Measurements from ENCODE around the gene HOXA1. TPM values are rescaled to one million over a fixed set of nuclear protein-coding genes. Genes with fewer than 3 reads are reported as not detected.

The HOXA1 gene
- polyA plus RNA-seq, 2 of the 4 experiments (the other 2 are of a cell fraction), result 2.8 to 5.0 TPM

DNA sequence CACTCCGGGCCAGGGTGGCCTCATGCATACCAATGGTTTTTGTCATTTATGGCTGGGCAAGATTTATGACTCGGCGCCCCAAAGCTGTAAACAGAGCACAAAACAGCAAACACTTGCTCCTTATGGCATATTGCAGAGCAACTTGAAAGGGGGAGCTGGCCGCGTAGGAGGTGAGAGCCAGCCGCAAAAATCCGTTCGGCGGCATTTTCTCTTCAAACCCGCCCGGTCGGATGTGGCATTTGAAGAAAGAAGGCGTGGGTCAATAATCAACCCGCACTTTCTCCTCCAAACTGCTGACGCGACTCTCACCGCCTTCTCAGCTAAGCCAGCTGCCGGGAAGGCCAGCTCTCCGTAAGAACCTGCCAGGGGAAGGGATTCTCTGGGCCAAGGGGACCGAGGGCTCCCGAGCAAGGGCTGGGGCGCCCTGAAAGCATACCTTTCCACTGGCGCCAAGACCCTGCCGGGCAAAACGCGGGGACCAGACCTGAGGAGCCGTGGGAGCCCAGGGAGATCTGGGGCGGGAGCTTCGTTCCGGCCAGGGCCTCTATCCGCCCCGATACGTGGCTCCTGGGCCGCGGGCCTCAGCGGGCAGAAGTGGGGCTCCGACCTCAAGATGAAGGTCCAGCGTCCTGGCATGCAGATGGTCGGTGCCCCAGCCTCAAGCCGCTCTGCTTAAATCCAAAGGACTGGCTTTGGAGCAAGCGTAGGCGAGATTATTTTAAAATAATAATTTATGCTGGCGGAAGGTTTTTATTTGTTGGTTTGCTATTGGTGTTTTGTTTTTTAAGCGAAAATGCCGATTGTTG lies 19.6 kb upstream of the HOXA1 start:
- Histone ChIP-seq H3K4me3 (peak overlapping the region; percentile 44), H3K4me2 (peak overlapping the region; percentile 88), H3K9me3 (no peaks in the 10 kb centered on the region), H3K27ac (peak overlapping the region; percentile 83 to 90), H3K4me1 (peaks cover 59% of the 10 kb centered on the region)
- DNase-seq (ENCODE audit: low read depth in 1 of 2, low spot score in 1 of 2) (peak; percentile 71 to 82), FAIRE-seq (no peak), ATAC-seq (peak; percentile 31)
- CTCF ChIA-PET, result interaction anchor here (0.8 to 3.6 kb wide), 10 partner anchors 11 to 262 kb away, joined by 3 to 18 read pairs (median 5); partner anchors contain the start of genes HOXA4 and HOXA5
- POLR2A ChIA-PET, result interaction anchor here (0.8 to 5.1 kb wide), 6 partner anchors 16 to 252 kb away, joined by 3 to 34 read pairs (median 8); partner anchors contain the start of genes HOXA4, HOXA5 and SKAP2
- WGBS (ENCODE audit: missing lambda C conversion rate), result 2% methylated on average over 37 of the region's 45 CpGs
- TF ChIP-seq ZNF302 (CRISPR knock-in tag; IDR thresholded peaks at IDR 0.05), result no peak
- TF ChIP-seq HOXB13 (CRISPR knock-in tag; IDR thresholded peaks at IDR 0.05; ENCODE audit: low read depth), result no peak
- TF ChIP-seq HOXA7 (CRISPR knock-in tag; IDR thresholded peaks at IDR 0.05), result no peak
- TF ChIP-seq CBX2 (IDR thresholded peaks at IDR 0.05; ENCODE audit: borderline replicate concordance, low read depth), result no peak
- no peak for TF ChIP-seq ZFP36 (IDR thresholded peaks at IDR 0.05; ENCODE audit: borderline replicate concordance, partially characterized antibody)
- TF ChIP-seq JUN (IDR thresholded peaks at IDR 0.05), result peak in 1 of 2 experiments; percentile 30; a peak in 1 of 5 replicates
- TF ChIP-seq, protein P1, sequence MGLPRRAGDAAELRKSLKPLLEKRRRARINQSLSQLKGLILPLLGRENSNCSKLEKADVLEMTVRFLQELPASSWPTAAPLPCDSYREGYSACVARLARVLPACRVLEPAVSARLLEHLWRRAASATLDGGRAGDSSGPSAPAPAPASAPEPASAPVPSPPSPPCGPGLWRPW (IDR thresholded peaks at IDR 0.05), result no peak
- no peak for TF ChIP-seq CBX8 (IDR thresholded peaks at IDR 0.05)
- TF ChIP-seq NR3C1 (IDR thresholded peaks at IDR 0.05), result no peak
- TF ChIP-seq GATA3 (IDR thresholded peaks at IDR 0.05; ENCODE audit: borderline replicate concordance), result peak; percentile 64; the same call in 1 of the 2 replicates
- TF ChIP-seq RFX5 (IDR thresholded peaks at IDR 0.05), result no peak
- no peak for TF ChIP-seq KDM1A (IDR thresholded peaks at IDR 0.05; ENCODE audit: low read depth)
- no peak for TF ChIP-seq BHLHE40 (IDR thresholded peaks at IDR 0.05; ENCODE audit: low read depth, low read length)
- peak in 1 of 2 experiments; percentile 17; a peak in 2 of 5 replicates for TF ChIP-seq RAD21 (conservative IDR thresholded peaks at IDR 0.05 in 1 of 2, IDR thresholded peaks at IDR 0.05 in 1 of 2)
- 0 out of 2 replicates have a peak, but pooled peaks have one; percentile 32 for TF ChIP-seq RARB (CRISPR knock-in tag; IDR thresholded peaks at IDR 0.05)
- TF ChIP-seq, protein P2, sequence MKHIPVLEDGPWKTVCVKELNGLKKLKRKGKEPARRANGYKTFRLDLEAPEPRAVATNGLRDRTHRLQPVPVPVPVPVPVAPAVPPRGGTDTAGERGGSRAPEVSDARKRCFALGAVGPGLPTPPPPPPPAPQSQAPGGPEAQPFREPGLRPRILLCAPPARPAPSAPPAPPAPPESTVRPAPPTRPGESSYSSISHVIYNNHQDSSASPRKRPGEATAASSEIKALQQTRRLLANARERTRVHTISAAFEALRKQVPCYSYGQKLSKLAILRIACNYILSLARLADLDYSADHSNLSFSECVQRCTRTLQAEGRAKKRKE (CRISPR knock-in tag; IDR thresholded peaks at IDR 0.05; ENCODE audit: low read depth), result no peak
- TF ChIP-seq NPAS2 (CRISPR knock-in tag; IDR thresholded peaks at IDR 0.05; ENCODE audit: borderline replicate concordance), result no peak
- TF ChIP-seq EHF (CRISPR knock-in tag; IDR thresholded peaks at IDR 0.05), result no peak
- TF ChIP-seq, protein P3, sequence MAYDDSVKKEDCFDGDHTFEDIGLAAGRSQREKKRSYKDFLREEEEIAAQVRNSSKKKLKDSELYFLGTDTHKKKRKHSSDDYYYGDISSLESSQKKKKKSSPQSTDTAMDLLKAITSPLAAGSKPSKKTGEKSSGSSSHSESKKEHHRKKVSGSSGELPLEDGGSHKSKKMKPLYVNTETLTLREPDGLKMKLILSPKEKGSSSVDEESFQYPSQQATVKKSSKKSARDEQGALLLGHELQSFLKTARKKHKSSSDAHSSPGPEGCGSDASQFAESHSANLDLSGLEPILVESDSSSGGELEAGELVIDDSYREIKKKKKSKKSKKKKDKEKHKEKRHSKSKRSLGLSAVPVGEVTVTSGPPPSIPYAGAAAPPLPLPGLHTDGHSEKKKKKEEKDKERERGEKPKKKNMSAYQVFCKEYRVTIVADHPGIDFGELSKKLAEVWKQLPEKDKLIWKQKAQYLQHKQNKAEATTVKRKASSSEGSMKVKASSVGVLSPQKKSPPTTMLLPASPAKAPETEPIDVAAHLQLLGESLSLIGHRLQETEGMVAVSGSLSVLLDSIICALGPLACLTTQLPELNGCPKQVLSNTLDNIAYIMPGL (CRISPR knock-in tag; IDR thresholded peaks at IDR 0.05; ENCODE audit: borderline replicate concordance), result 0 out of 2 replicates have a peak, but pooled peaks have one; percentile 52
- no peak for TF ChIP-seq RCOR1 (IDR thresholded peaks at IDR 0.05; ENCODE audit: low read depth, low read length)
- peak in 1 of 2 experiments; percentile 14; a peak in 1 of 5 replicates for TF ChIP-seq EP300 (IDR thresholded peaks at IDR 0.05)
- no peak for TF ChIP-seq JUNB (IDR thresholded peaks at IDR 0.05)
- TF ChIP-seq KDM5A (IDR thresholded peaks at IDR 0.05), result no peak
- TF ChIP-seq MAFK (IDR thresholded peaks at IDR 0.05; ENCODE audit: partially characterized antibody), result peak; percentile 80
- no peak for TF ChIP-seq NFE2L2 (conservative IDR thresholded peaks at IDR 0.05; ENCODE audit: low read length)
- no peak for TF ChIP-seq MYC (IDR thresholded peaks at IDR 0.05; ENCODE audit: borderline replicate concordance, low read length)
- no peak for TF ChIP-seq SMC3 (IDR thresholded peaks at IDR 0.05)
- no peak for TF ChIP-seq ZSCAN20 (CRISPR knock-in tag; IDR thresholded peaks at IDR 0.05)
- TF ChIP-seq, protein P4, sequence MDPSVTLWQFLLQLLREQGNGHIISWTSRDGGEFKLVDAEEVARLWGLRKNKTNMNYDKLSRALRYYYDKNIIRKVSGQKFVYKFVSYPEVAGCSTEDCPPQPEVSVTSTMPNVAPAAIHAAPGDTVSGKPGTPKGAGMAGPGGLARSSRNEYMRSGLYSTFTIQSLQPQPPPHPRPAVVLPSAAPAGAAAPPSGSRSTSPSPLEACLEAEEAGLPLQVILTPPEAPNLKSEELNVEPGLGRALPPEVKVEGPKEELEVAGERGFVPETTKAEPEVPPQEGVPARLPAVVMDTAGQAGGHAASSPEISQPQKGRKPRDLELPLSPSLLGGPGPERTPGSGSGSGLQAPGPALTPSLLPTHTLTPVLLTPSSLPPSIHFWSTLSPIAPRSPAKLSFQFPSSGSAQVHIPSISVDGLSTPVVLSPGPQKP (IDR thresholded peaks at IDR 0.05; ENCODE audit: low read depth, low read length), result no peak
- TF ChIP-seq HOXB5 (CRISPR knock-in tag; IDR thresholded peaks at IDR 0.05), result 0 out of 2 replicates have a peak, but pooled peaks have one; percentile 22
- TF ChIP-seq, protein P5, sequence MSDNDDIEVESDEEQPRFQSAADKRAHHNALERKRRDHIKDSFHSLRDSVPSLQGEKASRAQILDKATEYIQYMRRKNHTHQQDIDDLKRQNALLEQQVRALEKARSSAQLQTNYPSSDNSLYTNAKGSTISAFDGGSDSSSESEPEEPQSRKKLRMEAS (IDR thresholded peaks at IDR 0.05), result peak; percentile 69; the same call in 1 of the 2 replicates
- TF ChIP-seq, protein P6, sequence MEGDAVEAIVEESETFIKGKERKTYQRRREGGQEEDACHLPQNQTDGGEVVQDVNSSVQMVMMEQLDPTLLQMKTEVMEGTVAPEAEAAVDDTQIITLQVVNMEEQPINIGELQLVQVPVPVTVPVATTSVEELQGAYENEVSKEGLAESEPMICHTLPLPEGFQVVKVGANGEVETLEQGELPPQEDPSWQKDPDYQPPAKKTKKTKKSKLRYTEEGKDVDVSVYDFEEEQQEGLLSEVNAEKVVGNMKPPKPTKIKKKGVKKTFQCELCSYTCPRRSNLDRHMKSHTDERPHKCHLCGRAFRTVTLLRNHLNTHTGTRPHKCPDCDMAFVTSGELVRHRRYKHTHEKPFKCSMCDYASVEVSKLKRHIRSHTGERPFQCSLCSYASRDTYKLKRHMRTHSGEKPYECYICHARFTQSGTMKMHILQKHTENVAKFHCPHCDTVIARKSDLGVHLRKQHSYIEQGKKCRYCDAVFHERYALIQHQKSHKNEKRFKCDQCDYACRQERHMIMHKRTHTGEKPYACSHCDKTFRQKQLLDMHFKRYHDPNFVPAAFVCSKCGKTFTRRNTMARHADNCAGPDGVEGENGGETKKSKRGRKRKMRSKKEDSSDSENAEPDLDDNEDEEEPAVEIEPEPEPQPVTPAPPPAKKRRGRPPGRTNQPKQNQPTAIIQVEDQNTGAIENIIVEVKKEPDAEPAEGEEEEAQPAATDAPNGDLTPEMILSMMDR (IDR thresholded peaks at IDR 0.05), result no peak
- no peak for TF ChIP-seq ZC3H11A (IDR thresholded peaks at IDR 0.05)
- no peak for TF ChIP-seq FOSL2 (IDR thresholded peaks at IDR 0.05)
- peak; percentile 46 for TF ChIP-seq FOSL2 (CRISPR knock-in tag; IDR thresholded peaks at IDR 0.05)
- peak; percentile 42 for TF ChIP-seq POLR2A (IDR thresholded peaks at IDR 0.05; ENCODE audit: low read length)
- TF ChIP-seq RNF2 (IDR thresholded peaks at IDR 0.05; ENCODE audit: borderline replicate concordance, low read depth), result no peak
